ENCODE results near the gene ITIH4.

ITIH4 gene

DNA sequence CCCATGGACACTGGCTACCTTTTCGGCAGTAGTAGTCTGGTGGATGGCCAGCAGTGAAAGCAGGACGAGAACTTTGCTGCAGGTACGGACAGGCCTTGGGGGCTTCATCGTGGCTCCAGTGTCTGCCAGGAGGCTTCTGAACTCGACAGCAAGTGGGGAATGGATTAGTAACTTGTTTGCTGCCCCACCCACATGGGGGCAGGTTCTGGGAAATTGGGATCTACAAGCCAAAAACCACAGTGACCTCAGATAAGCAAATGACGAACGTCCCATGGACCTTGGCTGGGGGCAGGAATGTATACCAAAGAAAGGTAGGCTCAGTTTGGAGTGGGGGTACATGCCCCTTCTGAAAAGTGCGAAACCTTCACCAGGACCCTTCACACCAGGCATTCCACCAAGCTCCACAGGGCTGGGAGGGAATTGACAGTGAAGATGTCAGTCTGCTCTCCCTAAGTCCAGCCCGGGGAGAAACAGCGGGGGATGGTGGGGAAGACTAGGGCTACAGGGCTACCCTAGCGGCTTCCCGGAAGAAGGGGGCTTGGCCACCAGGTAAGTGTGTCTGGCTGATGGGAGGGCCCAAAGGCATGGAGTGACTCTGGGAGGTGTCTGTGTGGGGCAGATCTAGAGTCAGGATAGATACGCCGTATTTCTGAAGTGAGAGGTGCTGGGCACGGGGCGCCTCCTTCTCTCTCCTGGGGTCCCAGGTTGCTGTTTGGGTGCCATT, at the start of gene ITIH4:
Gene ITIH4 (minus strand): TSS at position 138 of the 724 bp plus-strand sequence. CDS start 30 bp downstream, at position 108.
- DNase-seq (ENCODE audit: low read depth in 2 of 2): no peak

DNA sequence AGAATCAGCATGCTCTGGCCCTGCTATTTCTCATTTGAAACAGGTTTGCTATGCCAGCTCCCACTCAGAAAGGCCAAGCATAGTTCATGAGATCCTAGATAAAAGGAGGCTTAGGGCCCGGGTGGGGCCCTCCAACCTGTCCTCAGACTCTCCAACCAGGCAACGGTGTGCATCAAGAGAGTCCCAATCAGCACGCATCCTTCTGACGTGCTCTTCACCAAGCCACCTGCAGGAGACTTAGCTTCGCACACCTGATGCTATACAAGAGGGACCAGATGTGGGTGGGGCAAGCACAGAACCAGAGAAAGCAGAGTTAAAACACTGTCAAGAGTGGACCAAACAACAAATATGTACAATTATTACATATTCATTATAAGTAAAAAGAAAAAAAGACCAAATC, 49.6 kb upstream of the ITIH4 start:
- no peak for DNase-seq (ENCODE audit: low read depth in 2 of 2)

DNA sequence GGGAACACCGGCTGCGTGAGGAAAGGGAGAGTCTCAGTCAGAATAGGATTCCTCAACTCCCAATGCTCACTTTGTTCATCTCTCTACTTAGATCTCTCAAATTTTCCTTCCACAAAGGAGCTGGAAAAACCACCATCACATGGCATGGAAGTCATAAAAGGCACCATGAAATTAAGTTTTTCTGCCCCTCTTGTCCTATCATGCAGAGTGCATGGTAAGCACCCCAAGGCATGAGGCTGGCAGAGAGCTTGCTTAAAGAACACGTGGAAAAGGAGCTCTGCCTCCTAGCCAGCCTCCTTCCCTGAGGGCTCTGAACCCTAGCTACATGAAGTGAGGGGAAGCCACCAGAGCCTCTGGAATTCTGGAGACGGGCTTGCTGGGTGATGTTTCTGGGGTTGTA, 49.1 kb upstream of the ITIH4 start:
- DNase-seq (ENCODE audit: low read depth in 2 of 2): no peak

DNA sequence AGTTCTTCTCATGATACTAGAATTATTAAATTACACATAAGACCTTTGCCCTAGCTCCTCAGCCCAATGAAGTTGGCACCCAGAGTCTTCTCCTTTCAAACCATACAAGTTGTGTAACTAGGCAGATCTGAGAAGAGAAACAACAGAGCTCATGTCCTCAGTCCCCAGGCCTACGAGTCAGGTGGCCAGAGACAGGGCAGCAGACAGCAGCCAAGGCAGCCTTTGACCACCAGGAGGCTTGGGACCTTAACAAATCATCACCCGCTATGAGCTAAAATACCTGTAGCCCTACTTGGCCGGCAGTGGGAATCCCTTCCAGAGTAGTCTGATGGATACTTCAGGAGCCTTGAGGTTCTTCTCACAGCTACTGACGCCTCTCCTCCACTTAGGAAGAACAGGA, 48.6 kb upstream of the ITIH4 start:
- DNase-seq (ENCODE audit: low read depth in 2 of 2): no peak

GRCh38 chr3:52877085-52877484, 46.6 kb upstream of the ITIH4 start:
- no peak for DNase-seq (ENCODE audit: low read depth in 2 of 2)

DNA sequence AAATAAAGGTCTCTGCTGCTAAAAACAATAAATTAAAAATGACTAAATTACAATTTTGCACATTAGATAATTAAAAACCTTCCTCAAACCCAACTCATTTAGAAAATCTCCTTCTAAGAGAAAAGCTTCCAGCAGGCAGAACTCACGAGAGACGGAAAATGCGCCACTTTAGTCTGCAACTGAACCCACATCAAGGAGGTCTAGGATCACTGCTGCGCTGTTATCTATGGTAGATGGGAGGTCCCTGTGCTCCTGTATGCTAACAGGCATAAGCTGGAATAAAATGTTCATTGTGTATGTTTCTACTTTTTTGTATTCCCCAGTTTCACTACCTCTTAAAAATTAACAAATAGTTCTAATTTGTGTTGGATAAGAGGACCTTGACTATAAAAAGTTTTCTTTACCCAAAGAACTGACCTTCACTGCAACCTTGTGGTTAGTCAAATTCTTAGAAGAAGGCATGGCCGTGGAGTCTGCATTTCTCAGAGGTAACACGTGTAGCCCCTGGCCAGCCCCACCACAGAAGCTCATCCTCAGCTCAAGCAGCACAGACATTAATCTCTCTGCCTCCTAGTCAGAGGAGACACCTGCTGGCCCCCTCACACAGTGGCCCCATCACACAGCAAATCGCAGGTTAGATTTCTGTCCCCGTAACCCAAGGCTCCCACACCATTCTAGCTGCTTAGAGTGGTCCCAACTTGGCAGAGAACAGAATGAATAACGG, 44.6 kb upstream of the ITIH4 start:
- DNase-seq (ENCODE audit: low read depth in 2 of 2): no peak

DNA sequence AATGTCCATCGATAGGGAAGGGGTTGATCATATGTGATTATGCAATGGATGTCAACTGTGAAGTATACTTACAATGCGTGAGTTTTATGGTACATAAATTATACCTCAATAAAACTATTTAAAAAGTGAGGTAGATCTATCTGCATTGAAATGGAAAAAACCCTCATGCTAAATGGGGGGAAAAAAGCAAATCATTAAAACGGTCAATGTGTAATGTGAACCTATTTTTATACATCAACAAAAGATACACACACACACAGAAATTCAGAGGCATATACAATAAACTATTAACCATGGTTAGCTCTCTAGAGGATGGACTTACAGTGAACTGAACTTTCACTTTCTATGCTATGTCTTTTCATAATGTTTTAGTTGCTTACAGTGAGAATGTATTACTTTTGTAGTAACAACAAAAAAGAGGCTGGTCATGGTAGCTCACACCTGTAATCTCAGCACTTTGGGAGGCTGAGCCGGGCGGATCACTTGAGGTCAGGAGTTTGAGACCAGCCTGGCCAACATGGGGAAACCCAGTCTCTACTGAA, 43.8 kb upstream of the ITIH4 start:
- DNase-seq (ENCODE audit: low read depth in 2 of 2): no peak

DNA sequence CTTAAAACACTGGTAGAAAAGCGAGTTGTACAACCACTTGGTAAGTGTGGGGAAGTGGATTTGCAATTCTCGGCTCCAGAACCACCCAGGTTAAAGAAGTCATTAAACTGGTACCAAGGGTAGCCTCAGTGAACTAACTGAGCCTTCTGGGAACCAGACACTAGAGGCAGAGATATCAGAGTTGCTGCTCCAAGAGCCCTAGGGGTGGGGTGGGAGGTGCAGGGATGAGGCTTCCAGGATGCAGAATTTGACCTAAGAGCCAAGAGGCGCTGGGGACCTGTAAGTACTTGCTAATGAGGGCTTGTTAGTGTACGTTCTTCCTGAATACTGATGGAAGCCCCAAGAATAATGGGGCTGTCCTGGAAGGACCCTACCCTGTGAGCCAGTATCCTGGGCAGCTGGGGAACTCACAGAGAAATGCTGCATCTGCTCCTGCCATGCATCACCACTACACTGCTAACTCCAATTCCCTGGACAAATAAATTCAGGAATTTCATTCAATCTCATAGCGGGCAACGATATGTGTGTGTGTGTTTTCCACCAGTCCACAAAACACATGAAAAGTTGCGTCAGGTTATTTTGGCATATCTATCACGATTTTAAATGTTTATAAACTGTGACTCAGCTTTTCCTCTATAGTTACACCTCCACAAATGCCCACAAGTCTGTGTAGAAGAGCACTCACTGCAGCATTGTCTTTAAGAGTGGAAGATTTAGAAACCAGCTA, 43.1 kb upstream of the ITIH4 start:
- peak in 1 of 2 experiments; percentile 6 for DNase-seq (ENCODE audit: low read depth in 2 of 2)

- peak in 1 of 2 experiments; percentile 10 for DNase-seq (ENCODE audit: low read depth in 2 of 2)
Measured at GRCh38 chr3:52872245-52872644, 41.8 kb upstream of the ITIH4 start.

GRCh38 chr3:52871761-52872160, 41.3 kb upstream of the ITIH4 start:
- DNase-seq (ENCODE audit: low read depth in 2 of 2): no peak

DNA sequence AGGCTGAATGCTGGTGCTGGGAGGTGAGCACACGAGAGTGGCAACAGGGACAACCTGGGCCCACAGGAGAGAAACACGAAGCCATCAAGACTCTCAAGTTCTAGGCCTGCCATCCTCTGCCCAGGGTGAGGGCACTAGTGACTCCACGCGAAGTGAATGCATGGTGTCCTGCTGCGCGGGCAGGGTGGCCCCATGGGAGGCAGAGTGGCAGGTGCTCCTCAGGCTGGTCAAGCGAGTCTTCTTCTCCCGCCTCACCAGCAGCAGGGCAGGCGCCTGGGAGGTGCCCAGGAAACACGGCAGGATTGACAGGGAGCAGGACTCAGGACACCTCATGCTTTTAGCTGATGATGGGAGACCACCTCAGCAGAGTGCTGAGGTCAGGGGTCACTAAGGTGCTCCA, 40.0 kb upstream of the ITIH4 start:
- DNase-seq (ENCODE audit: low read depth in 2 of 2): no peak

- no peak for DNase-seq (ENCODE audit: low read depth in 2 of 2)
Measured at GRCh38 chr3:52866427-52866826, 36.0 kb upstream of the ITIH4 start.

DNA sequence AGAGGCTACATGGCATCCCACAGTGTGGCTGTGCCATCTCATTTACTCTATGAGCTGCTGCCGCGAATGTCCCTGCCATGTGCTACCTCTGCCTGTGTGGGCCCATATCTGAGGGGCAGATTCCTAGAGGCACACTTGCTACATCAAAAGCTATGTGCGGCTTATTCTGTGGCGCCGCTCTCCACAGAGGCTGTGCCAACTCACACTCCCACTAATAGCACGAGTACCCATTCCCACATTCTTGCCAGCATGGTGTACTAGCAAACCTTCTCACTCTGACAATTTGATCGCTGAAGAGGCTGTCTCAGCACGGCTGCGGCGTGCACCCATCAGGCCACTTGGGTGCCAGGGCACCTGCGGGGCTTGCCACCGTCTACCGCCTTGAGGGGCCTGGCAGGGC, 35.5 kb upstream of the ITIH4 start:
- DNase-seq (ENCODE audit: low read depth in 2 of 2): no peak

DNA sequence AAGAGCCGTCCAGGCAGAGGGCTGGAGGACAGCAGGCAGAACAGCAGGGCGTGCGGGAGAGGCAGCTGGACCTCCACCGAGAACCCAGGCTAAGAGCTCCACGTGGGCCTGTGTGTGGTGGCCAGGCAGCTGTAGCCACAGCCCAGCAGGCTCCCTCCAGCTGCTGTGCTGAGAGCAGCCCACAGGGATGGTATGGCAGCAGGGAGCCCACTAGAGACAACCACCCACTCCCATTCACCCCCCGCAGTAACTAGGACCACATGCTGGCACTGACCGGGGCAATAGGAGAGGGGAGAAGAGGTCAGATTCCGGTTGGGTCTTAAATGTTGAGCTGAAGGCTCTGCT, 29.9 kb upstream of the ITIH4 start:
- no peak for DNase-seq (ENCODE audit: low read depth in 2 of 2)

DNA sequence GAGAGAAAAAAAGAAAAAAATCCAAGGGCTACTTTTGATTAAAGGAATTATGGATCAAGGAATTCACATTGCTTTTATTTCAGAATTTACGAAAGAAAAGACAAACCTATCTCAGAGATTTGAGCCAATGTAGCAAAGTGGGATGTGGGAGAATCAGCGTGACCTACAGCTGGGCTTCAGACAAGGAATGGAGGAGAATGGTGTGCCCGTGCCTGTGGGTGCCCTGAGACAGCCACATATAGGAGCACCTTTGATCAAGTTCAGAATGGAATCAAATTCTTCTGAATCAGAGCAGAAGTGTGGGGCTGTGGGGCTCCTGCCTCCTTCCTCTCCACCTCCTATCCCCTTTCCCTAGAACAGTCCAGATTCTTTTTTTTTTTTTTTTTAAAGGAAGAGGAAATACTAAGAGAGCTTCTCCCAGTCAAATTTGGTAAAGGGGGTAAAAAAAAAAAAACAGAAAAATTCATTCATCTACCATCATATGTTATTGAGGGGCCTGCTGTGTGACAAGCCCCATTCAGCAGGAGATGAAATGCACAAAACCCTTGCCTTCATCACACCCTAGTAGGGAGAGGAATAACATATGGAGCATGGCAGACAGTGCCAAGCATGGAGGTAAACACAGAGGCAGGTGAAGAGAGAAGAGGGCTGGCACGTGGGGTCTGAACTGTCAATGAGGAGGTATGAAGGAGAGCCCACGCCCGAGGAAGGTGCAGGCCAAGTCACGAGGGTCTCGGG, 29.4 kb upstream of the ITIH4 start:
- DNase-seq (ENCODE audit: low read depth in 2 of 2): no peak

GRCh38 chr3:52857864-52858263, 27.4 kb upstream of the ITIH4 start:
- no peak for DNase-seq (ENCODE audit: low read depth in 2 of 2)

DNA sequence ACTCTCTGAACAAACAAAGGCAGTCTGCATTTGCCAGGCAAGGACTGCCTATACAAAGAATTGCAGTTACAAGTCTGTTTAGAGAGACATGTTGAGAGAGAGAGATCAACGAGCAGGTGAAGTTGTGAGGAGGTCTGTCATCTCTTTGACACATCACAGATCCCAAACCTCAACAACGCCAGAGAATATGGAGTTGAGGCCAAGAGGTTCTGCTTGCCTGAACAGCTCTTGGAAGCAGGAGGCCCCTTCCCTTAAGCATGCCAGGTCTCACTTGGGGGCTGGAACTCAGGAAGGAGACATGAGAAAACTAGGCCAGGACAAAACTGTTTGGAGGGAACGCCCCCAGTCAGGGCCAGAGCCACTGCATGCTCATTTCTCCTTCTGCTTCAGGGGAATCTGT, 26.7 kb upstream of the ITIH4 start:
- no peak for DNase-seq (ENCODE audit: low read depth in 2 of 2)

- no peak for DNase-seq (ENCODE audit: low read depth in 2 of 2)
Measured at GRCh38 chr3:52856666-52857065, 26.2 kb upstream of the ITIH4 start.

- DNase-seq (ENCODE audit: low read depth in 2 of 2): no peak
Measured at GRCh38 chr3:52854013-52854412, 23.5 kb upstream of the ITIH4 start.

DNA sequence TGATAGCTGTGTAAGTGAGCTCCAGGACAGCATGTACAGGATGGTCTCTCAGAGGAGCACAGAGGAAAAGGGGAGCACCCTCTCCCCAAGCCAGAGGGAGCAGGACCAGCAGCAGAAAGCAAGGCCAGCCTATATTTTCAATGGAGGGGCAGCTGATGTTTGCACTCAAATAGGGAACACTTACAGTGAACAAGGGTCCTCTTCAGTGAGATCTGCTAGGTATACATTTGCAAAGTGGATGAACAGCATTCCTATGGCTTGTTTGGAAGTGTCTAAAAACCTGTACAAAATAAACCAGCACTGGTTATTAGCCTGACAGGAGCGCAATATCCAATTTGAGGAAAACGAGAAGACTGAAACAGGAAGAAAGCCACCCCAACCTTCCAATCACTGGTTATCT, 21.9 kb upstream of the ITIH4 start:
- no peak for DNase-seq (ENCODE audit: low read depth in 2 of 2)

- DNase-seq (ENCODE audit: low read depth in 2 of 2): no peak
Measured at GRCh38 chr3:52851348-52851747, 20.9 kb upstream of the ITIH4 start.

DNA sequence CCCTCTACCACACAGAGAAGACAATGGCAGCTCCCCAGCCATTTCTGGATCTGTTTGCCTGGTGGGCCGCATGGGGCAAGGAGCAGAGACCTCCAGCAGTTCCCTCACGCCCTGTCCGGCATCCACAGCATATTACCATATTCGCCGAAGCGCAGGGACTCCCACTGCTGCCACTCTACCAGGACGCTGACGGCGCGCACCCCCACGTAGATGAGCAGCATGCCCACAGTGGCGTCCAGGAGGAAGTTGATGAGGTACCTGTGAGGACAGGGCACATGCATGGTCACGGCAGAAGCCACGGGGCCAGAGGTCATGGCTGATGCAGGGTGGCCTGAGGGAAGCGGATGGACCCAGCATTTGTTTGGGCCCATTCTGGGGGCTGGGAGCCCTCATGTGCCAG, 19.2 kb upstream of the ITIH4 start:
- DNase-seq (ENCODE audit: low read depth in 2 of 2): no peak
